H1 (cell line): Measurements from ENCODE around the gene SPTBN1. TPM values are rescaled to one million over a fixed set of nuclear protein-coding genes. Genes with fewer than 3 reads are reported as not detected.

ENCODE experiments used
- CTCF ChIA-PET: fragments of 300-600 bp; sonication (Branson Sonifier 250); formaldehyde crosslinking; loops from one replicate; lab custom pipeline; 2021; ENCODE audit not compliant: partially characterized antibody; lab: Charles Lee
- POLR2A ChIA-PET: fragments of 300-600 bp; sonication (Branson Sonifier 250); formaldehyde crosslinking; loops from one replicate; lab custom pipeline; 2021; ENCODE audit warnings: inconsistent platforms; ENCODE audit not compliant: partially characterized antibody; lab: Charles Lee
- DNase-seq, 2 experiments: peaks; one replicate each; pipeline versions ENCODE4 v3.0.0 to v3.0.0-alpha.2; 2010 to 2022; ENCODE audit warnings: low spot score in 2 of 2, low read depth in 1 of 2, mixed read lengths in 1 of 2
- FAIRE-seq: peaks from 2 replicates; lab custom pipeline; 2011; peaks lifted over from hg19 to GRCh38; lab: Jason Lieb, UNC
- H2AFZ ChIP-seq: 2 replicates; pipeline ENCODE4 v1.8.1; 2012; ENCODE audit warnings: low read length, inconsistent platforms
- H2AK5ac ChIP-seq: 2 replicates; pipeline ENCODE4 v1.6.1; 2013; ENCODE audit warnings: low read depth, low read length
- H2BK120ac ChIP-seq: replicated peaks from 2 replicates; pipeline ENCODE3; 2013; ENCODE audit warnings: low read depth, low read length, inconsistent platforms
- H2BK12ac ChIP-seq: 2 replicates; pipeline ENCODE4 v1.6.1; 2013; ENCODE audit warnings: low read depth, low read length
- H2BK15ac ChIP-seq: 2 replicates; pipeline ENCODE4 v1.6.1; 2013; ENCODE audit warnings: low read length
- H2BK20ac ChIP-seq: 2 replicates; pipeline ENCODE4 v1.6.1; 2013; ENCODE audit warnings: low read length
- H2BK5ac ChIP-seq: 2 replicates; pipeline ENCODE4 v1.6.1; 2013; ENCODE audit warnings: low read depth, low read length
- H3K14ac ChIP-seq: 2 replicates; pipeline ENCODE4 v1.6.1; 2013; ENCODE audit warnings: inconsistent platforms; ENCODE audit not compliant: insufficient read length
- H3K18ac ChIP-seq: 2 replicates; pipeline ENCODE4 v1.6.1; 2013; ENCODE audit warnings: low read length; ENCODE audit errors: extremely low read depth
- H3K23ac ChIP-seq: 2 replicates; pipeline ENCODE4 v1.6.1; 2013; ENCODE audit warnings: inconsistent platforms; ENCODE audit not compliant: insufficient read length
- H3K23me2 ChIP-seq: 2 replicates; pipeline ENCODE4 v1.6.1; 2013; ENCODE audit warnings: low read depth, low read length
- H3K27ac ChIP-seq: 2 replicates; pipeline ENCODE4 v1.6.1; 2011; ENCODE audit warnings: low read depth, low read length, inconsistent platforms
- H3K27me3 ChIP-seq, 4 experiments: replicated peaks in 1 of 4; 1 replicate in 1 of 4; 2 replicates in 3 of 4; pipeline versions ENCODE4 v1.6.1 to v1.8.1; 2011 to 2013; ENCODE audit warnings: low read length in 3 of 4, mild to moderate bottlenecking in 3 of 4, inconsistent platforms in 2 of 4, mixed read lengths in 2 of 4, moderate library complexity in 1 of 4; ENCODE audit not compliant: control insufficient read depth in 3 of 4, insufficient read depth in 3 of 4; ENCODE audit errors: extremely low read depth in 1 of 4
- H3K36me3 ChIP-seq, 4 experiments: 2 replicates each; pipeline versions ENCODE4 v1.6.1 to v1.8.1; 2011 to 2013; ENCODE audit warnings: mild to moderate bottlenecking in 4 of 4, low read length in 3 of 4, moderate library complexity in 2 of 4, control low read depth in 1 of 4, inconsistent platforms in 1 of 4; ENCODE audit not compliant: insufficient read depth in 4 of 4, control insufficient read depth in 2 of 4
- H3K4ac ChIP-seq: replicated peaks from 2 replicates; pipeline ENCODE3; 2013; ENCODE audit warnings: low read length, low read depth, mixed read lengths, inconsistent platforms; ENCODE audit not compliant: insufficient read length
- H3K4me1 ChIP-seq, 4 experiments: replicated peaks in 1 of 4; 1 replicate in 1 of 4; 2 replicates in 3 of 4; pipeline versions ENCODE4 v1.6.1 to v1.8.1; 2011 to 2013; ENCODE audit warnings: low read length in 3 of 4, inconsistent platforms in 2 of 4, mixed read lengths in 1 of 4; ENCODE audit not compliant: insufficient read depth in 4 of 4, control insufficient read depth in 3 of 4
- H3K4me2 ChIP-seq, 2 experiments: 2 replicates each; pipeline versions ENCODE4 v1.6.1 to v1.8.1; 2011 to 2013; ENCODE audit warnings: low read depth in 2 of 2, low read length in 2 of 2, control low read depth in 1 of 2, inconsistent platforms in 1 of 2, mild to moderate bottlenecking in 1 of 2; ENCODE audit not compliant: insufficient read depth in 1 of 2
- H3K4me3 ChIP-seq, 4 experiments: fragments of 200-600, 300-600 bp in 1 of 4; sonication (generic), shearing (Covaris generic), sonication (Bioruptor Twin) in 1 of 4; 2 replicates each; pipeline versions ENCODE4 v1.5.1 to v1.8.1; 2011 to 2016; ENCODE audit warnings: low read length in 4 of 4, low read depth in 3 of 4, control low read depth in 2 of 4, inconsistent platforms in 2 of 4, mild to moderate bottlenecking in 2 of 4, mixed read lengths in 1 of 4, moderate library complexity in 1 of 4; ENCODE audit not compliant: insufficient read depth in 2 of 4; ENCODE audit errors: extremely low read depth in 1 of 4
- H3K56ac ChIP-seq: replicated peaks from 2 replicates; pipeline ENCODE3; 2013; ENCODE audit warnings: low read depth, mild to moderate bottlenecking, mixed read lengths, low read length, inconsistent platforms; ENCODE audit not compliant: insufficient read length
- H3K79me1 ChIP-seq: 2 replicates; pipeline ENCODE4 v1.6.1; 2013; ENCODE audit warnings: low read depth, low read length, control low read depth
- H3K79me2 ChIP-seq, 2 experiments: 2 replicates each; pipeline versions ENCODE4 v1.6.1 to v1.8.1; 2012 to 2013; ENCODE audit warnings: low read length in 2 of 2, mild to moderate bottlenecking in 2 of 2, inconsistent platforms in 1 of 2; ENCODE audit not compliant: insufficient read depth in 2 of 2, control insufficient read depth in 1 of 2
- H3K9ac ChIP-seq, 4 experiments: replicated peaks in 1 of 4; 1 replicate in 1 of 4; 2 replicates in 3 of 4; pipeline versions ENCODE4 v1.6.1 to v1.8.1; 2011 to 2013; ENCODE audit warnings: low read depth in 3 of 4, low read length in 3 of 4, control low read depth in 2 of 4, mild to moderate bottlenecking in 2 of 4, moderate library complexity in 2 of 4, inconsistent platforms in 1 of 4; ENCODE audit errors: extremely low read depth in 1 of 4
- H3K9me3 ChIP-seq, 2 experiments: 2 replicates each; pipeline versions ENCODE4 v1.6.1 to v1.8.1; 2012 to 2013; ENCODE audit warnings: mild to moderate bottlenecking in 2 of 2, moderate library complexity in 2 of 2, control low read depth in 1 of 2, inconsistent platforms in 1 of 2, low read depth in 1 of 2, low read length in 1 of 2, mixed read lengths in 1 of 2; ENCODE audit not compliant: insufficient read depth in 2 of 2
- H4K20me1 ChIP-seq, 2 experiments: replicated peaks in 1 of 2; 2 replicates each; pipeline versions ENCODE3 to v1.8.1; 2011 to 2013; ENCODE audit warnings: inconsistent platforms in 2 of 2, low read length in 2 of 2, mild to moderate bottlenecking in 1 of 2; ENCODE audit not compliant: insufficient read depth in 2 of 2, control insufficient read depth in 1 of 2
- H4K5ac ChIP-seq: 2 replicates; pipeline ENCODE4 v1.6.1; 2013; ENCODE audit warnings: low read length, low read depth, mixed read lengths, inconsistent platforms; ENCODE audit not compliant: insufficient read length
- H4K8ac ChIP-seq: 2 replicates; pipeline ENCODE4 v1.8.0; 2013; ENCODE audit warnings: mild to moderate bottlenecking, moderate library complexity, low read length, inconsistent platforms; ENCODE audit not compliant: insufficient read depth; ENCODE audit errors: extremely low read depth
- H4K91ac ChIP-seq: replicated peaks from 2 replicates; pipeline ENCODE3; 2013; ENCODE audit warnings: low read length, mixed read lengths, inconsistent platforms; ENCODE audit not compliant: insufficient read length
- ASH2L ChIP-seq: fragments of 200-600, 300-600 bp; sonication (generic); IDR thresholded peaks from one replicate; pipeline ENCODE4 v1.7.1; 2017; ENCODE audit warnings: low read length
- CHD2 ChIP-seq: IDR thresholded peaks from 2 replicates; pipeline ENCODE4 v1.6.1; 2012; ENCODE audit warnings: low read length, improper control_type of control experiment
- HDAC6 ChIP-seq: IDR thresholded peaks from one replicate; pipeline ENCODE4 v1.7.1; 2012; ENCODE audit warnings: low read depth, mild to moderate bottlenecking, inconsistent platforms, low read length, moderate library complexity
- KDM1A ChIP-seq: fragments of 200-600, 300-600 bp; sonication (generic); IDR thresholded peaks from 2 replicates; pipeline ENCODE4 v1.7.1; 2016; ENCODE audit warnings: mild to moderate bottlenecking, low read length, borderline replicate concordance
- NRF1 ChIP-seq: IDR thresholded peaks from 2 replicates; pipeline ENCODE4 v1.6.1; 2011; ENCODE audit warnings: mild to moderate bottlenecking, low read depth, low read length, improper control_type of control experiment
- POLR2A ChIP-seq, 2 experiments: IDR thresholded peaks; 1 replicate in 1 of 2; 2 replicates in 1 of 2; pipeline ENCODE4 v1.6.1; 2011; ENCODE audit warnings: low read depth in 2 of 2, low read length in 2 of 2, mild to moderate bottlenecking in 2 of 2; ENCODE audit errors: control extremely low read depth in 1 of 2
- SP4 ChIP-seq: IDR thresholded peaks from 2 replicates; pipeline ENCODE4 v1.6.1; 2012; ENCODE audit warnings: low read length, inconsistent platforms
- WGBS, 2 experiments: shearing (Covaris generic) in 1 of 2; methylation state at CpG; one replicate each; pipeline versions ENCODE4 v1.1.6 to v1.1.7; 2013 to 2015; ENCODE audit warnings: low lambda C conversion rate in 2 of 2, mixed read lengths in 2 of 2, inconsistent platforms in 1 of 2, low coverage in 1 of 2, missing lambda C conversion rate in 1 of 2; ENCODE audit not compliant: insufficient replicate concordance in 2 of 2, insufficient coverage in 1 of 2, insufficient read length in 1 of 2; ENCODE audit errors: extremely low coverage in 1 of 2, missing lambda C conversion rate in 1 of 2; 5-methylcytosine and 5-hydroxymethylcytosine counted together
- polyA plus RNA-seq, 7 experiments: library from polyadenylated mRNA; depleted of rRNA in 3 of 7; stranded (reverse) in 5 of 7; unstranded in 2 of 7; fragments of >200 nt in 5 of 7; fragments of 200-250 nt in 2 of 7; gene quantifications; 1 replicate in 5 of 7; 2 replicates in 1 of 7; 4 replicates in 1 of 7; pipeline versions ENCODE4 v1.2.1 to v1.2.3, GENCODE V29; 2011 to 2013; ENCODE audit warnings: missing spikeins in 2 of 7, mixed read lengths in 2 of 7
- total RNA-seq: library from RNA; stranded (reverse); fragmentation: NEBNext Ultra II Directional; extraction: Animal tissue kit (Norgen Biotek cat#: 25700); gene quantifications from 2 replicates; pipeline ENCODE4 v1.2.1, GENCODE V29; 2021
- TF ChIP-seq, protein P1 (sequence below): IDR thresholded peaks from 2 replicates; pipeline ENCODE4 v1.6.1; 2012; ENCODE audit warnings: inconsistent platforms

SPTBN1 gene
- total and polyA plus RNA-seq, 2 of the 8 experiments (the other 6 are each of a cell fraction or from before 2014, with no cell fraction given) = 31.8 to 180 TPM

DNA sequence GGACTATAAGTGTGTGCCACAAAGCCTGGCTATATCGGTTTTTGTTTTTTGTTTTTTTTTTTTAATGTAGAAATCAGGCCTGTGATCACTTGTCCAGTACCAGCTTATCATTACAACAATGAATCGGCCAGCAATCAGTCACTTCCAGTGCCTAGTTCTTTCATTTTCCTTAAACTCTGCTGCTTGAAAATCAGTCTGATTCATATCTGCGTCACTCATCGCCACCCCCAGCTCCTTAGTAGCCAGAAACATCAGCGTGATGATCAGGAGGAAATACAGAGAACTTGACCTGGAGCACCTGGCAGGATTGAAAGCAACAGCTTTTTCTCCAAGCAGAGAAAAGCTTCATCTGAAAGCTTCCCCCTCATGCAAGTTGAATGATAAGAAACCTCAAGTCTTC lies 75.4 kb downstream of the SPTBN1 start:
- H4K20me1 ChIP-seq = no peaks in the 10 kb centered on the region
- ChIA-PET CTCF (interaction anchor here (1.0 kb wide), 1 partner anchor 127 kb away, joined by 3 read pairs; no protein-coding TSS in a partner anchor), POLR2A (no interaction called here)
- no peak overlapping the region for H2BK5ac ChIP-seq
- FAIRE-seq (no peak), DNase-seq (no peak)
- H2AFZ ChIP-seq = no peak overlapping the region
- H2BK20ac ChIP-seq = no peak overlapping the region
- no peak overlapping the region for H3K4ac ChIP-seq
- no peak overlapping the region for H4K5ac ChIP-seq
- no peak overlapping the region for H4K8ac ChIP-seq
- no peak overlapping the region for H3K23ac ChIP-seq
- no peaks in the 10 kb centered on the region for H3K79me1 ChIP-seq
- 89% methylated on average over 5 of the region's 5 CpGs; no CpG with 5 or more reads in 1 of the 2 experiments for WGBS, 2 experiments
- H3K79me2 ChIP-seq = no peaks in the 10 kb centered on the region
- no peak overlapping the region for H3K14ac ChIP-seq
- H3K4me1 ChIP-seq = no peaks in the 10 kb centered on the region
- no peaks in the 10 kb centered on the region for H3K27me3 ChIP-seq
- H3K9ac ChIP-seq = no peak overlapping the region
- no peak overlapping the region for H3K4me2 ChIP-seq
- H2BK12ac ChIP-seq = no peak overlapping the region
- peaks cover 0 to 4% (median 2%) of the 10 kb centered on the region in 4 experiments; a peak in 4 of 8 replicates for H3K36me3 ChIP-seq
- no peak overlapping the region for H4K91ac ChIP-seq
- no peak overlapping the region for H2AK5ac ChIP-seq
- H3K4me3 ChIP-seq = no peak overlapping the region
- H3K23me2 ChIP-seq = no peaks in the 10 kb centered on the region
- no peak overlapping the region for H2BK120ac ChIP-seq
- TF ChIP-seq KDM1A (no peak), ASH2L (no peak), NRF1 (no peak), SP4 (no peak), CHD2 (no peak), HDAC6 (no peak), POLR2A (IDR thresholded peaks at IDR 0.05; ENCODE audit: control extremely low read depth in 1 of 2, low read depth in 2 of 2, low read length in 2 of 2) (no peak)
- TF ChIP-seq, protein P1, sequence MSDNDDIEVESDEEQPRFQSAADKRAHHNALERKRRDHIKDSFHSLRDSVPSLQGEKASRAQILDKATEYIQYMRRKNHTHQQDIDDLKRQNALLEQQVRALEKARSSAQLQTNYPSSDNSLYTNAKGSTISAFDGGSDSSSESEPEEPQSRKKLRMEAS = no peak
- H3K9me3 ChIP-seq = no peaks in the 10 kb centered on the region
- no peak overlapping the region for H3K56ac ChIP-seq
- no peak overlapping the region for H3K27ac ChIP-seq
- H3K18ac ChIP-seq = no peak overlapping the region
- no peak overlapping the region for H2BK15ac ChIP-seq
